Activated naive CD4-positive, alpha-beta T cell treated with anti-CD3 and anti-CD28 coated beads for 36 hours (primary cell): ENCODE data around the gene PRKD1. TPM values are rescaled to one million over a fixed set of nuclear protein-coding genes. Genes with fewer than 3 reads are reported as not detected.
"Not testable (repeated sequence)": the region's sequence is repeated elsewhere in the genome, so short reads cannot be mapped to it uniquely, and the experiment has no call there.

Experiments
- CTCF ChIA-PET: fragments of 350-600 bp; sonication (Branson Sonifier 250); formaldehyde crosslinking; loops from one replicate; lab custom pipeline; 2021; ENCODE audit warnings: antibody characterized with exemption; lab: Charles Lee
- DNase-seq: peaks from one replicate; pipeline ENCODE4 v3.0.0-alpha.2; 2020
- H3K27ac Mint-ChIP-seq: one replicate; pipeline ENCODE4 v1.8.0; 2021; ENCODE audit warnings: mild to moderate bottlenecking, mixed read lengths
- H3K27me3 Mint-ChIP-seq: one replicate; pipeline ENCODE4 v1.8.0; 2021; ENCODE audit warnings: low read depth, mixed read lengths
- H3K36me3 Mint-ChIP-seq: one replicate; pipeline ENCODE4 v1.8.0; 2021; ENCODE audit warnings: low read depth, mixed read lengths
- H3K4me1 Mint-ChIP-seq: one replicate; pipeline ENCODE4 v1.8.0; 2021; ENCODE audit warnings: low read depth, mixed read lengths
- H3K4me3 Mint-ChIP-seq: one replicate; pipeline ENCODE4 v1.8.0; 2021; ENCODE audit warnings: mild to moderate bottlenecking, moderate library complexity, mixed read lengths
- H3K9me3 Mint-ChIP-seq: one replicate; pipeline ENCODE4 v1.8.0; 2021; ENCODE audit warnings: mixed read lengths
- intact Hi-C: fragments of 100-400 bp; cut with micrococcal nuclease; formaldehyde crosslinking; loops from one replicate; pipeline ENCODE4 v1.15.1; 2023
- total RNA-seq, 2 experiments: library from RNA; stranded (reverse); gene quantifications; one replicate each; pipeline ENCODE4 v1.2.3, GENCODE V29; 2021

The PRKD1 gene
- total RNA-seq, 2 experiments from 2014 or later: not detected

GRCh38 chr14:29709490-29709889, 218.2 kb downstream of the PRKD1 start:
- DNase-seq: no peak
- Mint-ChIP-seq H3K27ac (no peak overlapping the region), H3K4me3 (no peak overlapping the region), H3K36me3 (no peaks in the 10 kb centered on the region), H3K4me1 (no peaks in the 10 kb centered on the region), H3K9me3 (peaks cover 5% of the 10 kb centered on the region), H3K27me3 (no peaks in the 10 kb centered on the region)
- intact Hi-C loops: no loop called here
- CTCF ChIA-PET: no interaction called here

GRCh38 chr14:29706700-29707099, 220.9 kb downstream of the PRKD1 start:
- intact Hi-C loops: no loop called here
- Mint-ChIP-seq H3K4me1 (no peaks in the 10 kb centered on the region), H3K9me3 (peaks cover 3% of the 10 kb centered on the region), H3K4me3 (no peak overlapping the region), H3K27ac (no peak overlapping the region), H3K27me3 (no peaks in the 10 kb centered on the region), H3K36me3 (no peaks in the 10 kb centered on the region)
- CTCF ChIA-PET: no interaction called here
- DNase-seq: no peak

GRCh38 chr14:29705801-29706200, 221.8 kb downstream of the PRKD1 start:
- intact Hi-C loops: no loop called here
- DNase-seq: no peak
- Mint-ChIP-seq H3K9me3 (peaks cover 3% of the 10 kb centered on the region), H3K27ac (no peak overlapping the region), H3K4me1 (no peaks in the 10 kb centered on the region), H3K27me3 (no peaks in the 10 kb centered on the region), H3K36me3 (no peaks in the 10 kb centered on the region), H3K4me3 (no peak overlapping the region)
- CTCF ChIA-PET: no interaction called here

GRCh38 chr14:29689597-29689996, 238.1 kb downstream of the PRKD1 start:
- H3K4me3 Mint-ChIP-seq, H3K4me1 Mint-ChIP-seq, CTCF ChIA-PET, H3K36me3 Mint-ChIP-seq, H3K27me3 Mint-ChIP-seq, intact Hi-C loops, H3K27ac Mint-ChIP-seq, DNase-seq: not testable (repeated sequence)
- peaks cover 13% of the 10 kb centered on the region for H3K9me3 Mint-ChIP-seq

- H3K4me3 Mint-ChIP-seq: no peak overlapping the region
- H3K4me1 Mint-ChIP-seq: no peaks in the 10 kb centered on the region
- H3K27me3 Mint-ChIP-seq: no peaks in the 10 kb centered on the region
- intact Hi-C loops: no loop called here
- no peaks in the 10 kb centered on the region for H3K36me3 Mint-ChIP-seq
- CTCF ChIA-PET: no interaction called here
- peaks cover 15% of the 10 kb centered on the region for H3K9me3 Mint-ChIP-seq
- H3K27ac Mint-ChIP-seq: no peak overlapping the region
- DNase-seq: no peak
Observed at GRCh38 chr14:29687866-29688265, 239.8 kb downstream of the PRKD1 start.

- no peak for DNase-seq
- CTCF ChIA-PET: no interaction called here
- H3K27ac Mint-ChIP-seq: no peak overlapping the region
- H3K4me1 Mint-ChIP-seq: no peaks in the 10 kb centered on the region
- no peak overlapping the region for H3K4me3 Mint-ChIP-seq
- peaks cover 17% of the 10 kb centered on the region for H3K9me3 Mint-ChIP-seq
- H3K36me3 Mint-ChIP-seq: no peaks in the 10 kb centered on the region
- intact Hi-C loops: no loop called here
- no peaks in the 10 kb centered on the region for H3K27me3 Mint-ChIP-seq
Observed at GRCh38 chr14:29687071-29687765, 240.4 kb downstream of the PRKD1 start.

GRCh38 chr14:29684926-29685325, 242.7 kb downstream of the PRKD1 start:
- no peak for DNase-seq
- Mint-ChIP-seq H3K27me3 (no peaks in the 10 kb centered on the region), H3K27ac (no peak overlapping the region), H3K9me3 (peaks cover 12% of the 10 kb centered on the region), H3K36me3 (no peaks in the 10 kb centered on the region), H3K4me1 (no peaks in the 10 kb centered on the region), H3K4me3 (no peak overlapping the region)
- intact Hi-C loops: no loop called here
- CTCF ChIA-PET: no interaction called here

GRCh38 chr14:29682789-29683188, 244.9 kb downstream of the PRKD1 start:
- intact Hi-C loops: no loop called here
- Mint-ChIP-seq H3K9me3 (peaks cover 6% of the 10 kb centered on the region), H3K4me3 (no peak overlapping the region), H3K27me3 (no peaks in the 10 kb centered on the region), H3K4me1 (no peaks in the 10 kb centered on the region), H3K36me3 (no peaks in the 10 kb centered on the region), H3K27ac (no peak overlapping the region)
- no peak for DNase-seq
- CTCF ChIA-PET: no interaction called here

GRCh38 chr14:29681316-29681715, 246.3 kb downstream of the PRKD1 start:
- intact Hi-C loops: no loop called here
- peaks cover 6% of the 10 kb centered on the region for H3K9me3 Mint-ChIP-seq
- H3K4me1 Mint-ChIP-seq: no peaks in the 10 kb centered on the region
- no peaks in the 10 kb centered on the region for H3K27me3 Mint-ChIP-seq
- no peak overlapping the region for H3K4me3 Mint-ChIP-seq
- H3K27ac Mint-ChIP-seq: no peak overlapping the region
- CTCF ChIA-PET: no interaction called here
- no peaks in the 10 kb centered on the region for H3K36me3 Mint-ChIP-seq
- DNase-seq: no peak

GRCh38 chr14:29674566-29675285, 252.9 kb downstream of the PRKD1 start:
- no peak overlapping the region for H3K4me3 Mint-ChIP-seq
- H3K27ac Mint-ChIP-seq: no peak overlapping the region
- H3K36me3 Mint-ChIP-seq: no peaks in the 10 kb centered on the region
- intact Hi-C loops: no loop called here
- CTCF ChIA-PET: interaction anchor here (0.9 kb wide), 1 partner anchor 25 kb away, joined by 3 read pairs; no protein-coding TSS in a partner anchor
- H3K9me3 Mint-ChIP-seq: peaks cover 3% of the 10 kb centered on the region
- H3K27me3 Mint-ChIP-seq: no peaks in the 10 kb centered on the region
- H3K4me1 Mint-ChIP-seq: no peaks in the 10 kb centered on the region
- DNase-seq: no peak

GRCh38 chr14:29672831-29673230, 254.8 kb downstream of the PRKD1 start:
- CTCF ChIA-PET: interaction anchor here (0.7 kb wide), 1 partner anchor 16 kb away, joined by 3 read pairs; no protein-coding TSS in a partner anchor
- H3K36me3 Mint-ChIP-seq: no peaks in the 10 kb centered on the region
- intact Hi-C loops: no loop called here

GRCh38 chr14:29671034-29671433, 256.6 kb downstream of the PRKD1 start:
- Mint-ChIP-seq H3K36me3 (no peaks in the 10 kb centered on the region), H3K27me3 (no peaks in the 10 kb centered on the region), H3K9me3 (peaks cover 1% of the 10 kb centered on the region), H3K4me1 (no peaks in the 10 kb centered on the region), H3K4me3 (no peak overlapping the region), H3K27ac (no peak overlapping the region)
- CTCF ChIA-PET: no interaction called here
- DNase-seq: no peak
- intact Hi-C loops: no loop called here

More at GRCh38 chr14:29672831-29673230, 254.8 kb downstream of the PRKD1 start:
- Mint-ChIP-seq H3K4me1 (no peaks in the 10 kb centered on the region), H3K9me3 (peaks cover 1% of the 10 kb centered on the region), H3K4me3 (no peak overlapping the region), H3K27me3 (no peaks in the 10 kb centered on the region), H3K27ac (no peak overlapping the region)
- DNase-seq: no peak

GRCh38 chr14:29668201-29668600, 259.4 kb downstream of the PRKD1 start:
- intact Hi-C loops: no loop called here
- Mint-ChIP-seq H3K9me3 (peaks cover 2% of the 10 kb centered on the region), H3K27me3 (no peaks in the 10 kb centered on the region), H3K27ac (no peak overlapping the region), H3K4me1 (no peaks in the 10 kb centered on the region), H3K4me3 (no peak overlapping the region), H3K36me3 (no peaks in the 10 kb centered on the region)
- CTCF ChIA-PET: no interaction called here
- no peak for DNase-seq
